Right lobe of liver (tissue), 6 donors: Measurements from ENCODE around the gene MYO9A. TPM values are rescaled to one million over a fixed set of nuclear protein-coding genes. Genes with fewer than 3 reads are reported as not detected.

Source experiments
- ATAC-seq, 4 donors: fragments of 200-7000 bp; cut with Tn5 transposase; one replicate each; pipeline ENCODE4 v1.9.1; 2020; ENCODE audit warnings: mild to moderate bottlenecking in 4 of 4, moderate library complexity in 4 of 4
- DNase-seq, 3 donors: peaks; one replicate each; pipeline ENCODE4 v3.0.0-alpha.2; 2020
- H3K27ac ChIP-seq, 3 donors: fragments of 200-600 bp; one replicate each; pipeline ENCODE4 v1.8.0; 2022
- H3K27me3 ChIP-seq, 2 donors: fragments of 200-600 bp; one replicate each; pipeline ENCODE4 v1.8.0; 2022
- H3K36me3 ChIP-seq, 4 donors: fragments of 200-600 bp; sonication (generic) in 1 of 4; one replicate each; pipeline versions ENCODE4 v1.5.1 to v1.8.0; 2017 to 2022; ENCODE audit warnings: control low read depth in 1 of 4
- H3K4me1 ChIP-seq, 4 donors: fragments of 200-600 bp; sonication (generic) in 1 of 4; one replicate each; pipeline versions ENCODE4 v1.5.1 to v1.8.0; 2017 to 2022; ENCODE audit warnings: control low read depth in 1 of 4
- H3K4me3 ChIP-seq, 3 donors: fragments of 200-600 bp; one replicate each; pipeline ENCODE4 v1.8.0; 2022
- H3K9me3 ChIP-seq, 4 donors: fragments of 200-600 bp; sonication (generic) in 1 of 4; one replicate each; pipeline versions ENCODE4 v1.5.1 to v1.8.0; 2017 to 2022; ENCODE audit warnings: control low read depth in 1 of 4
- POLR2A ChIP-seq: fragments of 450-650 bp; IDR thresholded peaks from one replicate; pipeline ENCODE4 v1.6.1; 2017; ENCODE audit warnings: antibody characterized with exemption, mild to moderate bottlenecking
- WGBS: methylation state at CpG from one replicate; pipeline ENCODE4 v1.1.6; 2018; ENCODE audit warnings: low coverage, low lambda C conversion rate; ENCODE audit not compliant: insufficient coverage; ENCODE audit errors: missing lambda C conversion rate; 5-methylcytosine and 5-hydroxymethylcytosine counted together
- intact Hi-C, 2 donors: fragments of 100-400 bp; cut with DNase I; formaldehyde crosslinking; loops; one replicate each; pipeline versions ENCODE4 v1.11.2 to v1.14.1; 2022
- total RNA-seq, 6 experiments: library from RNA; depleted of rRNA in 2 of 6; stranded (reverse); fragments of >200 nt in 2 of 6; fragmentation: NEBNext Ultra II Directional in 3 of 6; extraction: Animal tissue kit (Norgen Biotek cat#: 25700) in 3 of 6; gene quantifications; one replicate each; pipeline versions ENCODE4 v1.1.0 to v1.2.4, GENCODE V29; 2016 to 2023
- TF ChIP-seq, protein P1 (sequence below), 4 donors: fragments of 200-600 bp in 3 of 4; fragments of 450-650 bp in 1 of 4; IDR thresholded peaks; one replicate each; pipeline versions ENCODE4 v1.5.1 to v1.8.0; 2016 to 2022; ENCODE audit warnings: antibody characterized with exemption in 4 of 4, mild to moderate bottlenecking in 2 of 4
- donor health status: DM: no; HTN: yes; CAD: no.
- donor health status: DM: no; HTN: no; CAD: no.
- donor health status: DM: no; HTN: no; CAD: no.
- donor health status: DM: no; HTN: yes; CAD: no.
- donor health status: DM: no; HTN: yes; CAD: no.

MYO9A gene
- total RNA-seq, 6 experiments from 2014 or later: 5.6 to 10.4 (median 8.5) TPM

DNA sequence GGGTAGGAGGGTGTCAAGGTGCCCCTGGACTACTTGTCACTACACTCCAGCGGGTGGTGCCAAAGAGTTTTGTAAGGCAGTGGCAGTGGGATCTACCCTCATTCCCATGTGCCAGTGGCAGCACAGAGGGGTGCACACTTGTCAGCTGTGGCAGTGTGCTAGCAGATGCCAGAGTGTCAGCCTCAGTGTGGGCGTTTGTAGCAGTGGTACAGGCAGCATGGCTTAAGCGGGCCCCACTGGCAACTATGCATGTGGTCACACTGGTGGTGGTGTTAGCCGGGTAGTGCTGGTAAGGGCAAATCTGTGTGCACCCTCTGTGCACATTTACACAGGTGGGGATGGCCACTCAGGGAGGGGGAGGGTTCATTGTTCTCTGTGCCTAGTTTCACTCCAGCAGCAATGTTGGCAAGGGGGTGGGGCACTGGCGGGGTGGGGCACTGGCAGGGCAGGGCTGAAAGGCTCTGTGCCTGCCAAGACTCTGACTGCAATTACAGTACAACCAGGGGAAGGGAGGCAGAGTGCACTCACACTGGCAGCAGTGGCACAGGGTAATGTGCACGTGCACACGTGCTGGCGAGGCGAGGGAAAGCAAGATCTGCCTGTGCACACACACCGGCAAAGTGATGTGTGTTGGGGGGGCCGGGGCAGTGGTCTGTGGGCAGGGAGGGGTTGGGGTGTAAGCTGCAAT, 31.8 kb downstream of the MYO9A start:
- DNase-seq (no peak), ATAC-seq (peak in 3 of 4 donors; percentile 33 to 67 (median 40))
- H3K4me3 ChIP-seq: no peak overlapping the region
- H3K36me3 ChIP-seq: no peaks in the 10 kb centered on the region
- H3K27ac ChIP-seq: no peak overlapping the region
- H3K9me3 ChIP-seq: no peaks in the 10 kb centered on the region
- no peaks in the 10 kb centered on the region for H3K4me1 ChIP-seq
- intact Hi-C loops: no loop called here
- TF ChIP-seq, protein P1, sequence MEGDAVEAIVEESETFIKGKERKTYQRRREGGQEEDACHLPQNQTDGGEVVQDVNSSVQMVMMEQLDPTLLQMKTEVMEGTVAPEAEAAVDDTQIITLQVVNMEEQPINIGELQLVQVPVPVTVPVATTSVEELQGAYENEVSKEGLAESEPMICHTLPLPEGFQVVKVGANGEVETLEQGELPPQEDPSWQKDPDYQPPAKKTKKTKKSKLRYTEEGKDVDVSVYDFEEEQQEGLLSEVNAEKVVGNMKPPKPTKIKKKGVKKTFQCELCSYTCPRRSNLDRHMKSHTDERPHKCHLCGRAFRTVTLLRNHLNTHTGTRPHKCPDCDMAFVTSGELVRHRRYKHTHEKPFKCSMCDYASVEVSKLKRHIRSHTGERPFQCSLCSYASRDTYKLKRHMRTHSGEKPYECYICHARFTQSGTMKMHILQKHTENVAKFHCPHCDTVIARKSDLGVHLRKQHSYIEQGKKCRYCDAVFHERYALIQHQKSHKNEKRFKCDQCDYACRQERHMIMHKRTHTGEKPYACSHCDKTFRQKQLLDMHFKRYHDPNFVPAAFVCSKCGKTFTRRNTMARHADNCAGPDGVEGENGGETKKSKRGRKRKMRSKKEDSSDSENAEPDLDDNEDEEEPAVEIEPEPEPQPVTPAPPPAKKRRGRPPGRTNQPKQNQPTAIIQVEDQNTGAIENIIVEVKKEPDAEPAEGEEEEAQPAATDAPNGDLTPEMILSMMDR (IDR thresholded peaks at IDR 0.05): no peak
- TF ChIP-seq POLR2A: no peak
- 83% methylated on average over 4 of the region's 11 CpGs for WGBS
- no peaks in the 10 kb centered on the region for H3K27me3 ChIP-seq

DNA sequence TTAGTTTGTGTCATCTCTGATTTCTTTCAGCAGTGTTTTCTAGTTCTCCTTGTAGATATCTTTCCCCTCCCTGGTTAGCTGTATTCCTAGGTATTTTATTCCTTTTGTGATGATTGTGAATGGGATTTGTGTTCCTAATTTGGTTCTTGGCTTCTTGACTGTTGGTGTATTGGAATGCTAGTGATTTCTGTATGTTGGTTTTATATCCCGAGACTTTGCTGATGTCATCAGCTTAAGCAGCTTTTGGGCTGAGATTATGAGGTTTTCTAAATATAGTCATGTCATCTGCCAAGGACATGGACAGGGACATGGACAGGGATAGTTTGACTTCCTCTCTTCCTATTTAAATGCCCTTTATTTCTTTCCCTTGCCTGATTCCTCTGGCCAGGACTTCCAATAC, 35.8 kb downstream of the MYO9A start:
- TF ChIP-seq, protein P1 (IDR thresholded peaks at IDR 0.05): no peak
- intact Hi-C loops: no loop called here
- no peak for ATAC-seq
- Histone ChIP-seq H3K36me3 (no peaks in the 10 kb centered on the region), H3K27me3 (no peaks in the 10 kb centered on the region), H3K4me3 (no peak overlapping the region), H3K27ac (no peak overlapping the region), H3K9me3 (no peaks in the 10 kb centered on the region), H3K4me1 (no peaks in the 10 kb centered on the region)
- WGBS: 100% methylated on average over 1 of the region's 1 CpG
- no peak for DNase-seq

DNA sequence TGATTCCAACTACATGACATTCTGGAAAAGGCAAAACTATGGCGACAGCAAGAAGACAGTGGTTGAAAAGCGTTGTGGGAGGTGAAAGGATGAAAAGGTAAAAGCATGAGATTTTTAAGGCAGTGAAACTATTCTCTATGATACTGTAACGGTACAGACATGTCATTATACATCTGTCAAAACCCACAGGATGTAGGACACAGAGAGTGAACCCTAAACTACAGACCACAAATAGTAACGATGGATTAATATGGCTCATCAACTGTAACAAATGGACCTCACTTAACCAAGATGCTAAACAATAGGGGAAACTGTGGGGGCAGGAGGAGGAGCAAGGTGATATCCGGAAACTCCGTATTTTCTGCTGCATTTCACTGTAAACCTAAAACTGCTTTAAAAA, 39.1 kb downstream of the MYO9A start:
- no peak for ATAC-seq

DNA sequence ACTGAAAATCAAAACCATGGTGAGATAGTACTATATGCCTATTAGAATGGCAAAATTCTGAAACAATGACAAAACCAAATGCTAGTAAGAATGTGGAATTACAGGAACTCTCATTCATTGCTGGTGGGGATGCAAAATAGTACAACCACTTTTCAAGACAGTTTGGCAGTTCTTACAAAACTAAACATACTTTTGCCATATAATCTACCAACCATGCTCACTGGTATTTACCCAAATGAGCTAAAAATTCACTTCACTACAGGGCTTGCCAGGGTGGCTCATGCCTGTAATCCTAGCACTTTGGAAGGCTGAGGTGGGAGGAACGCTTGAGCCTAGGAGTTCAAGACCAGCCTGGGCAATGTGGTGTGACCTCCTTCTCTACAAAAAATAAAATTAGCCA, 40.0 kb downstream of the MYO9A start:
- 100% methylated on average over 1 of the region's 1 CpG for WGBS
- ATAC-seq: no peak

More for the DNA sequence above, 39.1 kb downstream of the MYO9A start:
- no peaks in the 10 kb centered on the region for H3K9me3 ChIP-seq
- no peak overlapping the region for H3K4me3 ChIP-seq
- DNase-seq: no peak
- intact Hi-C loops: no loop called here
- TF ChIP-seq POLR2A: no peak
- TF ChIP-seq, protein P1 (IDR thresholded peaks at IDR 0.05): no peak
- no peaks in the 10 kb centered on the region for H3K36me3 ChIP-seq
- WGBS: 80% methylated on average over 6 of the region's 6 CpGs
- H3K27ac ChIP-seq: no peak overlapping the region
- H3K27me3 ChIP-seq: no peaks in the 10 kb centered on the region
- no peaks in the 10 kb centered on the region for H3K4me1 ChIP-seq

More for the DNA sequence above, 40.0 kb downstream of the MYO9A start:
- no peak for DNase-seq
- intact Hi-C loops: no loop called here
- no peak overlapping the region for H3K4me3 ChIP-seq
- no peaks in the 10 kb centered on the region for H3K27me3 ChIP-seq
- H3K9me3 ChIP-seq: no peaks in the 10 kb centered on the region
- H3K36me3 ChIP-seq: no peaks in the 10 kb centered on the region
- no peak for TF ChIP-seq POLR2A
- TF ChIP-seq, protein P1 (IDR thresholded peaks at IDR 0.05): no peak
- H3K4me1 ChIP-seq: no peaks in the 10 kb centered on the region
- H3K27ac ChIP-seq: no peak overlapping the region
